PC-3 (cell line): Measurements from ENCODE around the gene OSTM1. TPM values are rescaled to one million over a fixed set of nuclear protein-coding genes. Genes with fewer than 3 reads are reported as not detected.

Experiments used
- ATAC-seq: fragments of 200-7000 bp; cut with Tn5 transposase; 2 replicates; pipeline ENCODE4 v1.9.1; 2020; ENCODE audit warnings: mild to moderate bottlenecking, moderate library complexity
- BruUV-seq: library from RNA; stranded (reverse); fragments of 400-500 nt; replicated peaks from 2 replicates; lab custom pipeline; 2021; lab: Mats Ljungman, UMichigan
- CTCF ChIA-PET: fragments of 300-600 bp; sonication (Branson Sonifier 250); formaldehyde crosslinking; loops from one replicate; lab custom pipeline; 2022; ENCODE audit warnings: antibody characterized with exemption; lab: Charles Lee
- POLR2A ChIA-PET: fragments of 300-600 bp; sonication (Branson Sonifier 250); formaldehyde crosslinking; loops from one replicate; lab custom pipeline; 2022; ENCODE audit warnings: antibody characterized with exemption; ENCODE audit not compliant: unreplicated experiment; lab: Charles Lee
- DNase-seq: peaks from one replicate; pipeline ENCODE4 v3.0.0-alpha.2; 2015
- H2AFZ ChIP-seq: fragments of 300-600 bp; sonication (generic); 2 replicates; pipeline ENCODE4 v1.6.0; 2016; ENCODE audit warnings: antibody characterized with exemption, low read length
- H3F3A ChIP-seq: fragments of 300-600 bp; sonication (generic); one replicate; pipeline ENCODE4 v1.6.0; 2017; ENCODE audit warnings: antibody characterized with exemption, low read length, control low read depth, mild to moderate bottlenecking; ENCODE audit not compliant: unreplicated experiment
- H3K27ac ChIP-seq: fragments of 300-600 bp; sonication (generic); 2 replicates; pipeline ENCODE4 v1.5.1; 2016; ENCODE audit warnings: mild to moderate bottlenecking, low read length
- H3K27me3 ChIP-seq: fragments of 300-600 bp; sonication (generic); 2 replicates; pipeline ENCODE4 v1.6.1; 2016; ENCODE audit warnings: low read length, mixed read lengths
- H3K36me3 ChIP-seq: fragments of 300-600 bp; sonication (generic); 2 replicates; pipeline ENCODE4 v1.6.1; 2016; ENCODE audit warnings: low read depth, mixed run types, low read length, mixed read lengths
- H3K4me1 ChIP-seq: fragments of 300-600 bp; sonication (generic); 2 replicates; pipeline ENCODE4 v1.5.1; 2016; ENCODE audit warnings: low read length; ENCODE audit not compliant: insufficient read depth
- H3K4me2 ChIP-seq: fragments of 300-600 bp; sonication (generic); 2 replicates; pipeline ENCODE4 v1.6.0; 2016; ENCODE audit warnings: low read length
- H3K4me3 ChIP-seq: fragments of 300-600 bp; sonication (generic); 2 replicates; pipeline ENCODE4 v1.5.1; 2016; ENCODE audit warnings: mild to moderate bottlenecking, low read length, mixed read lengths
- H3K79me2 ChIP-seq: fragments of 300-600 bp; sonication (generic); 2 replicates; pipeline ENCODE4 v1.6.1; 2017; ENCODE audit warnings: low read length, mixed read lengths
- H3K9ac ChIP-seq: fragments of 300-600 bp; sonication (generic); 2 replicates; pipeline ENCODE4 v1.6.0; 2016; ENCODE audit warnings: mild to moderate bottlenecking, low read length
- H3K9me2 ChIP-seq: fragments of 300-600 bp; sonication (generic); replicated peaks from 2 replicates; pipeline ENCODE4 v1.6.1; 2016; ENCODE audit warnings: mixed run types, low read length, mixed read lengths
- H3K9me3 ChIP-seq: fragments of 300-600 bp; sonication (generic); 2 replicates; pipeline ENCODE4 v1.6.1; 2016; ENCODE audit warnings: low read length, mixed read lengths
- H4K20me1 ChIP-seq: fragments of 300-600 bp; sonication (generic); 2 replicates; pipeline ENCODE4 v1.6.1; 2016; ENCODE audit warnings: low read length, mixed read lengths
- CTCF ChIP-seq: fragments of 300-600 bp; sonication (generic); conservative IDR thresholded peaks from 2 replicates; pipeline ENCODE4 v1.5.1; 2017; ENCODE audit warnings: antibody characterized with exemption, low read depth, mild to moderate bottlenecking, low read length
- EZH2 ChIP-seq: fragments of 300-600 bp; sonication (generic); IDR thresholded peaks from one replicate; pipeline ENCODE4 v1.6.1; 2017; ENCODE audit warnings: antibody characterized with exemption, mild to moderate bottlenecking, low read length; ENCODE audit not compliant: unreplicated experiment
- EZH2phosphoT487 ChIP-seq: fragments of 300-600 bp; sonication (generic); IDR thresholded peaks from 2 replicates; pipeline ENCODE4 v1.6.1; 2018; ENCODE audit warnings: mild to moderate bottlenecking, antibody characterized with exemption, low read length, borderline replicate concordance
- intact Hi-C: fragments of 100-400 bp; cut with micrococcal nuclease; formaldehyde crosslinking; loops from 2 replicates; pipeline ENCODE4 v1.9.0; 2023
- total RNA-seq: library from RNA; depleted of rRNA; stranded (reverse); fragments of >200 nt; gene quantifications from 2 replicates; pipeline ENCODE4 v1.2.3, GENCODE V29; 2014

OSTM1 gene
- total RNA-seq, 1 experiment from 2014 or later, result 13.5 TPM

GRCh38 chr6:108119769-108120141 lies 45.2 kb upstream of the OSTM1 start:
- Histone ChIP-seq H3K4me2 (no peak overlapping the region), H3K9me2 (no peaks in the 10 kb centered on the region), H3K9me3 (no peaks in the 10 kb centered on the region), H3K9ac (no peak overlapping the region), H3K4me3 (no peak overlapping the region), H3K27ac (no peak overlapping the region), H2AFZ (no peak overlapping the region), H3K79me2 (no peaks in the 10 kb centered on the region), H3K27me3 (no peaks in the 10 kb centered on the region), H3K36me3 (no peaks in the 10 kb centered on the region), H4K20me1 (no peaks in the 10 kb centered on the region), H3F3A (no peaks in the 10 kb centered on the region), H3K4me1 (no peaks in the 10 kb centered on the region)
- ATAC-seq, result no peak
- ChIA-PET CTCF (no interaction called here), POLR2A (no interaction called here)
- no peak for DNase-seq
- no TSS peak for BruUV-seq
- TF ChIP-seq EZH2phosphoT487 (no peak), EZH2 (no peak), CTCF (no peak)
- intact Hi-C loops, result loop anchor here (10.0 kb wide), 1 partner anchor 105 kb away; no protein-coding TSS in a partner anchor

DNA sequence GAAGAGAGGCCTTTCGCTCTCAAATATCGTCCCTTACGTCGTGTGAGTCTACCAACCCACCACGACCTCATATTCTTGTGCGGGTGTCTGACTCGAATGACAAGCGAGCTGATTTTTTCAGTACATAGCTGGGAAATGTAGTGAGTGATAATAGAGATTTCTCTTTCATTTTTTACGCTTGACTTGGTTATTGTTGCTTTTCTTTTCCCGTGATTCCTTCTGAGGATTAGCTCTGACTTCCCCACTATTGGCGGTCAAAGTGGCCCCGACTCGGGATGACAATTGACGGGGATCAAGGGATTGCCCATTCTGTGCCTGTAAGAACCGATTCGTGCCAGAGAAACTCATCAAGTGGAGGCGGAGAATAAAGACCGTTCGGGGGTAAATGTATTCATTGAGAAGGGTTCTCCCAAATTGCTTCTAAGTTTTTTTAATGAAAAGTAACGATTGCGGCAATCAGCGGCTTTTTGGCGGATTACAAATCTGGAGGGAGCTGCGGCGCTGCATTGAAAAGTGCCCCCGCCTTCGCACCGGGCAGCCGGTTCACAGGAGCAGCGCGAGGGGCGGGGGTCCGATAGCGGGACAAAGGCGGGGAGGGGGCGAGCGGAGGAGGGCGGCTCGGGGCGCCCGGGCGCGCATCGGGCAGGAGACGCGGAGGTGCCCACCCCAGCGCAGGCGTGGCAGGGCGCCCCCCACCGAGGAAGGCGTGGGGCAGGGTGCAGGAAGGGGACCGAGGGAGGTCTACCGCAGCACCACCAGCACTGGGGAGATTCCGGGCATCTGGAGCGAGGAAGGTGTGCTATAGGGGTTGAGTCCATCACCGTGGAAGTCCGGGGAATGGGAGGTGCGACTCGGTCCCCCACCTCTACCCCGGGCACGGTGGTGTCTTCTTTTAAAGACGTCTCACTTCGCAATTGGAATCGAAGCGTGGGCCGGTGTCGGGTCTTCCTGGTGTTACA lies 44.5 kb upstream of the OSTM1 start:
- ChIA-PET POLR2A (no interaction called here), CTCF (no interaction called here)
- no peaks in the 10 kb centered on the region for H3K9me3 ChIP-seq
- no peak overlapping the region for H3K27ac ChIP-seq
- peak overlapping the region; percentile 41; the same call in 1 of the 2 replicates for H3K4me2 ChIP-seq
- no peaks in the 10 kb centered on the region for H4K20me1 ChIP-seq
- no peak overlapping the region for H2AFZ ChIP-seq
- no peak for ATAC-seq
- no peak overlapping the region for H3K4me3 ChIP-seq
- no peaks in the 10 kb centered on the region for H3K9me2 ChIP-seq
- H3K36me3 ChIP-seq, result no peaks in the 10 kb centered on the region
- no TSS peak for BruUV-seq
- H3K4me1 ChIP-seq, result no peaks in the 10 kb centered on the region
- no peaks in the 10 kb centered on the region for H3F3A ChIP-seq
- no peak overlapping the region for H3K9ac ChIP-seq
- H3K27me3 ChIP-seq, result no peaks in the 10 kb centered on the region
- H3K79me2 ChIP-seq, result no peaks in the 10 kb centered on the region
- TF ChIP-seq EZH2phosphoT487 (no peak), CTCF (no peak), EZH2 (no peak)
- no peak for DNase-seq
- intact Hi-C loops, result loop anchor here (10.0 kb wide), 1 partner anchor 106 kb away; no protein-coding TSS in a partner anchor

DNA sequence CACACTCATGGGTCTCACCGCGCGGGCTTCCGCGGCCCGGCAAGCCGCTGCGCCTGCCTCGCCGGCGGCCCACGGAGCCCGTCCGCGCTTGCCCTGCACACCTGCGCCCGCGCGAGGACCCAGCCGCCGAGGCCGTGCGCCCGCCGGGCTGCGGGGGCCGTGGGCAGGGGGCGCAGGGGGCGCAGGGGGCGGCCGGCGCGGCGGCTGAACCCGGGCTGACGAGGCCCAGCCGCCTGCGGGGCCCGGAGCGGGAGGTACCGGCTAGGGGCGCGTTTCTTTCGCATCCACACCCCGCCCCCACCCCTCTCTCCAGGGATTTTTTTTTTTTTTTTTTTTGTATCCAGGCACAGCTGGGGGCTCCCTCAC lies 43.8 kb upstream of the OSTM1 start:
- ChIA-PET POLR2A (no interaction called here), CTCF (no interaction called here)
- Histone ChIP-seq H3K27ac (no peak overlapping the region), H3K4me3 (peak overlapping the region; percentile 72), H3F3A (no peaks in the 10 kb centered on the region), H2AFZ (peak overlapping the region; percentile 97; the same call in 1 of the 2 replicates), H3K9ac (no peak overlapping the region), H3K4me2 (peak overlapping the region; percentile 96), H3K36me3 (no peaks in the 10 kb centered on the region), H3K79me2 (no peaks in the 10 kb centered on the region), H3K9me3 (no peaks in the 10 kb centered on the region), H3K9me2 (no peaks in the 10 kb centered on the region), H3K4me1 (no peaks in the 10 kb centered on the region), H3K27me3 (no peaks in the 10 kb centered on the region), H4K20me1 (no peaks in the 10 kb centered on the region)
- TF ChIP-seq EZH2 (no peak), CTCF (no peak), EZH2phosphoT487 (no peak)
- ATAC-seq (0 out of 2 replicates have a peak, but pooled peaks have one; percentile 4), DNase-seq (no peak)
- intact Hi-C loops, result loop anchor here (10.0 kb wide), 1 partner anchor 106 kb away; no protein-coding TSS in a partner anchor
- no TSS peak for BruUV-seq
